Measurements from ENCODE around the gene CLCNKA.

- TF ChIP-seq CTCF (IDR thresholded peaks at IDR 0.05 in 2 of 3, conservative IDR thresholded peaks at IDR 0.05 in 1 of 3; ENCODE audit: borderline replicate concordance in 1 of 3, insufficient read depth in 1 of 3, low read depth in 2 of 3, low read length in 2 of 3) (no peak), SIN3A (IDR thresholded peaks at IDR 0.05; ENCODE audit: low read depth) (no peak), YY1 (IDR thresholded peaks at IDR 0.05; ENCODE audit: extremely low read depth, insufficient replicate concordance, low read depth, low read length) (no peak), POLR2A (IDR thresholded peaks at IDR 0.05; ENCODE audit: borderline replicate concordance, extremely low read depth, insufficient read depth, insufficient read length) (no peak), EZH2phosphoT487 (IDR thresholded peaks at IDR 0.05; ENCODE audit: borderline replicate concordance) (no peak), MAX (IDR thresholded peaks at IDR 0.05) (no peak), EZH2 (IDR thresholded peaks at IDR 0.05) (no peak), ZFX (IDR thresholded peaks at IDR 0.05) (no peak)
Observed at GRCh38 chr1:15985611-15986297, 36.1 kb upstream of the CLCNKA start.
